Endodermal cell (in vitro differentiated cells): ENCODE data around the gene BUB1. TPM values are rescaled to one million over a fixed set of nuclear protein-coding genes. Genes with fewer than 3 reads are reported as not detected.

Experiments used
- DNase-seq: peaks from one replicate; pipeline ENCODE4 v3.0.0-alpha.2; 2017
- H3K27ac ChIP-seq: 2 replicates; pipeline ENCODE4 v1.5.1; 2013; ENCODE audit warnings: mild to moderate bottlenecking, low read depth, low read length, moderate library complexity
- H3K27me3 ChIP-seq: 2 replicates; pipeline ENCODE4 v1.6.1; 2013; ENCODE audit warnings: mild to moderate bottlenecking, low read length, moderate library complexity; ENCODE audit not compliant: insufficient read depth, control insufficient read depth, poor library complexity, severe bottlenecking
- H3K36me3 ChIP-seq: 2 replicates; pipeline ENCODE4 v1.7.0; 2013; ENCODE audit warnings: mild to moderate bottlenecking, low read length, moderate library complexity; ENCODE audit not compliant: control insufficient read depth, insufficient read depth
- H3K4me1 ChIP-seq: one replicate; pipeline ENCODE4 v1.7.0; 2013; ENCODE audit warnings: low read length; ENCODE audit not compliant: control insufficient read depth, insufficient read depth
- H3K4me3 ChIP-seq: 2 replicates; pipeline ENCODE4 v1.5.1; 2013; ENCODE audit warnings: mild to moderate bottlenecking, low read length, moderate library complexity
- H3K9ac ChIP-seq: 2 replicates; pipeline ENCODE4 v1.6.1; 2013; ENCODE audit warnings: mild to moderate bottlenecking, low read length, moderate library complexity; ENCODE audit not compliant: poor library complexity, severe bottlenecking; ENCODE audit errors: extremely low read depth
- H3K9me3 ChIP-seq: 2 replicates; pipeline ENCODE4 v1.6.1; 2013; ENCODE audit warnings: mild to moderate bottlenecking, low read length, moderate library complexity; ENCODE audit not compliant: control insufficient read depth
- H3K27ac Mint-ChIP-seq: 2 replicates; pipeline ENCODE4 v1.8.0; 2020; ENCODE audit warnings: mixed read lengths
- H3K27me3 Mint-ChIP-seq: 2 replicates; pipeline ENCODE4 v1.8.0; 2021; ENCODE audit warnings: mild to moderate bottlenecking, mixed read lengths; ENCODE audit not compliant: insufficient read depth
- H3K36me3 Mint-ChIP-seq: 2 replicates; pipeline ENCODE4 v1.8.0; 2020; ENCODE audit warnings: low read depth, mixed read lengths
- H3K4me1 Mint-ChIP-seq: 2 replicates; pipeline ENCODE4 v1.8.0; 2020; ENCODE audit warnings: mixed read lengths
- H3K4me3 Mint-ChIP-seq: 2 replicates; pipeline ENCODE4 v1.8.0; 2020; ENCODE audit warnings: mild to moderate bottlenecking, moderate library complexity, mixed read lengths
- H3K9me3 Mint-ChIP-seq: 2 replicates; pipeline ENCODE4 v1.8.0; 2020; ENCODE audit warnings: mild to moderate bottlenecking, mixed read lengths
- WGBS, 2 experiments: methylation state at CpG; one replicate each; pipeline versions ENCODE4 v1.1.5 to v1.1.7; 2013; ENCODE audit warnings: missing lambda C conversion rate in 2 of 2, mixed read lengths in 1 of 2; ENCODE audit not compliant: insufficient coverage in 1 of 2, insufficient read length in 1 of 2; 5-methylcytosine and 5-hydroxymethylcytosine counted together
- total RNA-seq, 2 donors: library from RNA; stranded (reverse); fragmentation: NEBNext Ultra II Directional in 1 of 2; extraction: Animal tissue kit (Norgen Biotek cat#: 25700) in 1 of 2; gene quantifications; 2 replicates in 1 of 2; 3 replicates in 1 of 2; pipeline ENCODE4 v1.2.1, GENCODE V29; 2021
- TF ChIP-seq, protein P1 (sequence below): fragments of 200-600 bp; sonication (generic); conservative IDR thresholded peaks from 2 replicates; pipeline ENCODE4 v1.5.0; 2021; ENCODE audit warnings: antibody characterized with exemption, mild to moderate bottlenecking

Gene BUB1
- total RNA-seq, 2 donors from 2014 or later: 68.3 to 118 TPM

DNA sequence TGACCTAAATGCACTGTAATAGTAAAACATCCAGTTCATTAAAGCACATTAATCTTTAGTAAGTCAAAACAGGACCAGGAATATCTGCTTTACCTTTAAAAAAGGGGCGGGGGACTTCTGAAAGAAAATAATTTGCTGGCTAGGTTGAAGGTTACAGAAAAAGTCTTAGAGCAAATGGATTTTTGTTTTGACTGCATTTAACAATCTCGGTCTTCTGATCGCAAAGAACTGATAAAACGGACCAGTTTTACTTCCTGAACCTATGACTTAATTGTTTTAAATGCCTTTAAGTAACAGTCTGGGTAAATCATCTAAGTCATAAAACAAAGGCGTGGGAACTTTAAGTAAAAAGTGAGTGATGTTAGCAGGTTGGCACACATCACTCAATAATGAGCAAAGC is 783 bp downstream of the BUB1 start:
- Histone ChIP-seq H3K27me3 (no peaks in the 10 kb centered on the region), H3K4me3 (peak overlapping the region; percentile 87)
- 10 to 15% methylated on average over 4 to 5 of the region's 5 CpGs for WGBS, 2 experiments

DNA sequence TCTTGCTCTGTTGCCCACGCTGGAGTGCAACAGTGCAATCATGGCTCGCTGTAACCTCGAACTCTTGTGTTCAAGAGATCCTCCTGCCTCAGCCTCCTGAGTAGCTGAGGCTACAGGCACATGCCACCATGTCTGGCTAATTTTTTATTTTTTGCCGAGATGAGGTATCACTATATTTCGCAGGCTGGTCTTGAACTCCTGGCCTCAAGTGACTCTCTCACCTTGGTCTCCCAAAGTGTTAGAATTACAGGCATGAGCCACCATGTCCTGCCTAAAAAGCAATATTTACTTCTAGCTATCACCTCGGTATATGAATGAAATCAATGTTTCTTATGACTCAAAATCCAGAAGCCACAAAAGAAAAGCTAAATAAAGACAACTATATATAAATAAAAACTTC is 2.2 kb downstream of the BUB1 start:
- no peak overlapping the region for H3K27ac ChIP-seq
- no peaks in the 10 kb centered on the region for H3K9me3 Mint-ChIP-seq
- WGBS, 2 experiments: 85 to 87% methylated on average over 6 of the region's 6 CpGs
- peak overlapping the region; percentile 25 for H3K4me3 Mint-ChIP-seq
- no peaks in the 10 kb centered on the region for H3K9me3 ChIP-seq
- H3K27ac Mint-ChIP-seq: no peak overlapping the region
- peaks cover 34% of the 10 kb centered on the region for H3K4me1 Mint-ChIP-seq
- H3K4me3 ChIP-seq: peak overlapping the region; percentile 87
- H3K36me3 ChIP-seq: peaks cover 43% of the 10 kb centered on the region
- peaks cover 4% of the 10 kb centered on the region for H3K27me3 Mint-ChIP-seq
- no peak overlapping the region for H3K9ac ChIP-seq
- DNase-seq: no peak
- peaks cover 23% of the 10 kb centered on the region for H3K36me3 Mint-ChIP-seq
- TF ChIP-seq, protein P1, sequence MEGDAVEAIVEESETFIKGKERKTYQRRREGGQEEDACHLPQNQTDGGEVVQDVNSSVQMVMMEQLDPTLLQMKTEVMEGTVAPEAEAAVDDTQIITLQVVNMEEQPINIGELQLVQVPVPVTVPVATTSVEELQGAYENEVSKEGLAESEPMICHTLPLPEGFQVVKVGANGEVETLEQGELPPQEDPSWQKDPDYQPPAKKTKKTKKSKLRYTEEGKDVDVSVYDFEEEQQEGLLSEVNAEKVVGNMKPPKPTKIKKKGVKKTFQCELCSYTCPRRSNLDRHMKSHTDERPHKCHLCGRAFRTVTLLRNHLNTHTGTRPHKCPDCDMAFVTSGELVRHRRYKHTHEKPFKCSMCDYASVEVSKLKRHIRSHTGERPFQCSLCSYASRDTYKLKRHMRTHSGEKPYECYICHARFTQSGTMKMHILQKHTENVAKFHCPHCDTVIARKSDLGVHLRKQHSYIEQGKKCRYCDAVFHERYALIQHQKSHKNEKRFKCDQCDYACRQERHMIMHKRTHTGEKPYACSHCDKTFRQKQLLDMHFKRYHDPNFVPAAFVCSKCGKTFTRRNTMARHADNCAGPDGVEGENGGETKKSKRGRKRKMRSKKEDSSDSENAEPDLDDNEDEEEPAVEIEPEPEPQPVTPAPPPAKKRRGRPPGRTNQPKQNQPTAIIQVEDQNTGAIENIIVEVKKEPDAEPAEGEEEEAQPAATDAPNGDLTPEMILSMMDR: no peak
- peaks cover 4% of the 10 kb centered on the region for H3K4me1 ChIP-seq
- no peaks in the 10 kb centered on the region for H3K27me3 ChIP-seq

More for the DNA sequence above, 783 bp downstream of the BUB1 start:
- Mint-ChIP-seq H3K4me3 (peak overlapping the region; percentile 81), H3K27ac (peak overlapping the region; percentile 97), H3K9me3 (peaks cover 7% of the 10 kb centered on the region), H3K27me3 (peaks cover 5% of the 10 kb centered on the region), H3K36me3 (peaks cover 17% of the 10 kb centered on the region), H3K4me1 (peaks cover 34% of the 10 kb centered on the region)
- H3K36me3 ChIP-seq: peaks cover 29% of the 10 kb centered on the region
- peaks cover 6% of the 10 kb centered on the region for H3K9me3 ChIP-seq
- TF ChIP-seq, protein P1: no peak
- no peak overlapping the region for H3K27ac ChIP-seq
- no peak for DNase-seq
- peak overlapping the region; percentile 92 for H3K9ac ChIP-seq
- H3K4me1 ChIP-seq: peaks cover 4% of the 10 kb centered on the region

DNA sequence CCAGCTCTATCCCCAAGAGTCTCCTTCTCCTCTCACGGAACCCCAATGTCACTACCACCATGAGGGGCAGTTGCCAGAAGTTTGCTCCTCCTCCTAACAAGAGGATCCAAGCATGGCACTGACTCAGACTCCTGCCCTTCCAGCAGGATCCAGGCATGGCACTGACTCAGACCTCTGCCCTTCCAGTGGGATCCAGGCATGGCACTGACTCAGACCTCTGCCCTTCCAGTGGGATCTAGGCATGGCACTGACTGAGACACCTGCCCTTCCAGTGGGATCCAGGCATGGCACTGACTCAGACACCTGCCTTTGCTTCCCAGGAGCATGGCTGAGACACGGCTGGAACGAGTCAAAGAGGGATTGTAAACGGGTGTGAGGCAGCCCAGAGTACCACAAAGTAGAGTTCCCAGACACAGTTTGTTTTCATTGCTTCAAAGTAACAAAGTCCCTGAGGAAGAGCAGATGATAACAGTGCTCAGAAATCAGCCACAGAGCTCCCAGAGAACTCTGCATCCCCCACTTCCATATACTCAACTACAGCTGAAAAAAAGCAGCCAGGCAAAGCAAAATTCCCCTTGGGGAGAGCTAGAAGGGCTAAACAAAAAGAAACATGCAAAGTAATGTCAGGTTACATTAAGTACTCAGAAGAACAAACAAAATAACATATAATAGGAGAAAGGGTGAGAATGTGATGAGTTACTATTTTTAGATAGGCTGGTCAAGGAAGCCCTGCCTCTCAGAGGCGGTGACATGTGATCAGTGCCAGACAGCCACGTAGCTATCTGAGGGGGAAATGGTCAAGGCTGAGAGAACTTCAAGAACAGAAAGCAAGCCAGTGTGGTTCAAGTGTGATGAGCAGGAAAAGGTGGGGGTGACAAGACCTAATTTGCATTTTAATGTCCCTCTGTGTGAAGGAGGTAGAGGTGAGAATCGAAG is 3.0 kb downstream of the BUB1 start:
- H3K36me3 ChIP-seq: peaks cover 49% of the 10 kb centered on the region
- H3K9ac ChIP-seq: peak overlapping the region; percentile 33
- peaks cover 31% of the 10 kb centered on the region for H3K4me1 Mint-ChIP-seq
- peaks cover 24% of the 10 kb centered on the region for H3K36me3 Mint-ChIP-seq
- WGBS, 2 experiments: 63 to 78% methylated on average over 6 to 7 of the region's 7 CpGs
- TF ChIP-seq, protein P1: no peak
- H3K27me3 Mint-ChIP-seq: no peaks in the 10 kb centered on the region
- H3K4me1 ChIP-seq: peaks cover 4% of the 10 kb centered on the region
- peak overlapping the region; percentile 88 for H3K27ac Mint-ChIP-seq
- peak; percentile 86 for DNase-seq
- H3K9me3 ChIP-seq: no peaks in the 10 kb centered on the region
- H3K9me3 Mint-ChIP-seq: no peaks in the 10 kb centered on the region
- H3K27me3 ChIP-seq: no peaks in the 10 kb centered on the region
- H3K4me3 ChIP-seq: peak overlapping the region; percentile 87
- peak overlapping the region; percentile 25 for H3K4me3 Mint-ChIP-seq
- peak overlapping the region; percentile 18 for H3K27ac ChIP-seq
